K562 (cell line): Measurements from ENCODE around the gene ZSCAN21. TPM values are rescaled to one million over a fixed set of nuclear protein-coding genes. Genes with fewer than 3 reads are reported as not detected.
A peak's percentile ranks its signal among the peaks of the same experiment; 100 is the strongest.

Experiments used
- ATAC-seq: fragments of 200-7000 bp; cut with Tn5 transposase; 3 replicates; pipeline ENCODE4 v1.9.1; 2020; ENCODE audit warnings: moderate library complexity
- BruUV-seq: library from RNA; stranded (reverse); fragments of 400-500 nt; replicated peaks from 2 replicates; lab custom pipeline; 2021; lab: Mats Ljungman, UMichigan
- CTCF ChIA-PET: fragments of 300-600 bp; formaldehyde crosslinking; extraction: SDS; loops from one replicate; lab custom pipeline; 2021; ENCODE audit warnings: low intra/inter-chr PET ratio; lab: Yijun Ruan, JAX
- POLR2A ChIA-PET: fragments of 300-600, 350-650 bp; sonication (Branson Sonifier 250); formaldehyde crosslinking; extraction: SDS; loops from one replicate; lab custom pipeline; 2021; ENCODE audit warnings: antibody characterized with exemption, inconsistent platforms; lab: Yijun Ruan, JAX
- DNase-seq, 4 experiments: peaks; one replicate each; pipeline versions ENCODE4 v3.0.0 to v3.0.0-alpha.2; 2011 to 2018; ENCODE audit warnings: low spot score in 3 of 4, mixed read lengths in 3 of 4; ENCODE audit errors: extremely low read depth in 1 of 4
- FAIRE-seq: peaks from 2 replicates; lab custom pipeline; 2011; peaks lifted over from hg19 to GRCh38; lab: Jason Lieb, UNC
- H2AFZ ChIP-seq: 2 replicates; pipeline ENCODE4 v1.6.0; 2011; ENCODE audit warnings: low read depth, low read length, control low read depth, inconsistent platforms
- H3K27ac ChIP-seq: fragments of 200-600 bp; 3 replicates; pipeline ENCODE4 v1.8.0; 2011; ENCODE audit warnings: low read depth, mild to moderate bottlenecking, control low read depth, inconsistent platforms, low read length, moderate library complexity, mixed read lengths; ENCODE audit errors: extremely low read depth
- H3K27me3 ChIP-seq, 2 experiments: fragments of 300-600 bp in 1 of 2; 2 replicates in 1 of 2; 3 replicates in 1 of 2; pipeline versions ENCODE4 v1.6.0 to v1.8.0; 2011; ENCODE audit warnings: inconsistent platforms in 2 of 2, low read length in 2 of 2, mild to moderate bottlenecking in 1 of 2, mixed read lengths in 1 of 2, moderate library complexity in 1 of 2; ENCODE audit not compliant: control insufficient read depth in 2 of 2, insufficient read depth in 2 of 2
- H3K36me3 ChIP-seq: fragments of 300-600 bp; 3 replicates; pipeline ENCODE4 v1.8.0; 2011; ENCODE audit warnings: mild to moderate bottlenecking, low read length, inconsistent platforms; ENCODE audit not compliant: control insufficient read depth, insufficient read depth
- H3K4me1 ChIP-seq, 2 experiments: fragments of 200-600 bp in 1 of 2; replicated peaks in 1 of 2; 2 replicates in 1 of 2; 3 replicates in 1 of 2; pipeline versions ENCODE4 v1.5.1 to v1.8.0; 2011; ENCODE audit warnings: inconsistent platforms in 2 of 2, low read length in 2 of 2, mild to moderate bottlenecking in 1 of 2, mixed read lengths in 1 of 2, moderate library complexity in 1 of 2; ENCODE audit not compliant: control insufficient read depth in 2 of 2, insufficient read depth in 2 of 2
- H3K4me2 ChIP-seq: 2 replicates; pipeline ENCODE4 v1.6.1; 2011; ENCODE audit warnings: low read length, control low read depth, inconsistent platforms, mixed read lengths; ENCODE audit not compliant: insufficient read depth
- H3K4me3 ChIP-seq: fragments of 200-600 bp; sonication (generic), shearing (Covaris generic); 2 replicates; pipeline ENCODE4 v1.5.1; 2016; ENCODE audit warnings: control low read depth, inconsistent platforms
- H3K79me2 ChIP-seq: fragments of 200-600 bp; 3 replicates; pipeline ENCODE4 v1.8.0; 2011; ENCODE audit warnings: low read length, inconsistent platforms; ENCODE audit not compliant: control insufficient read depth, insufficient read depth
- H3K9ac ChIP-seq, 2 experiments: 2 replicates each; pipeline versions ENCODE4 v1.6.0 to v1.6.1; 2011; ENCODE audit warnings: low read depth in 2 of 2, low read length in 2 of 2, control low read depth in 1 of 2, inconsistent platforms in 1 of 2, mild to moderate bottlenecking in 1 of 2, mixed read lengths in 1 of 2; ENCODE audit not compliant: insufficient read depth in 1 of 2
- H3K9me1 ChIP-seq: one replicate; pipeline ENCODE4 v1.6.0; 2011; ENCODE audit warnings: inconsistent platforms, mild to moderate bottlenecking, low read length, moderate library complexity; ENCODE audit not compliant: control insufficient read depth, insufficient read depth
- H3K9me3 ChIP-seq: replicated peaks from 2 replicates; pipeline ENCODE4 v1.5.1; 2011; ENCODE audit warnings: low read depth, low read length, inconsistent platforms; ENCODE audit not compliant: control insufficient read depth, insufficient read depth
- H4K20me1 ChIP-seq: replicated peaks from 2 replicates; pipeline ENCODE4 v1.6.1; 2011; ENCODE audit warnings: low read length, inconsistent platforms, mixed read lengths; ENCODE audit not compliant: control insufficient read depth, insufficient read depth
- HMG20B ChIP-seq: fragments of 250-450 bp; sonication (Bioruptor Pico); IDR thresholded peaks from 2 replicates; pipeline ENCODE4 v1.5.0; 2021; ENCODE audit warnings: mild to moderate bottlenecking
- HNRNPUL1 ChIP-seq: fragments of 200-400 bp; formaldehyde crosslinking; IDR thresholded peaks from 2 replicates; pipeline ENCODE4 v1.6.1; 2017; ENCODE audit warnings: low read length
- MTA1 ChIP-seq: fragments of 450-650 bp; IDR thresholded peaks from 2 replicates; pipeline ENCODE4 v1.6.1; 2017; ENCODE audit warnings: borderline replicate concordance
- PBX2 ChIP-seq, 2 experiments: IDR thresholded peaks in 1 of 2; conservative IDR thresholded peaks in 1 of 2; 2 replicates each; pipeline ENCODE4 v1.6.1; 2016; ENCODE audit warnings: low read depth in 2 of 2, mild to moderate bottlenecking in 1 of 2, missing compliant biosample characterization in 1 of 2, missing genetic modification characterization in 1 of 2, moderate library complexity in 1 of 2
- RBM15 ChIP-seq: fragments of 200-400 bp; formaldehyde crosslinking; IDR thresholded peaks from 2 replicates; pipeline ENCODE4 v1.6.1; 2018; ENCODE audit warnings: mild to moderate bottlenecking, low read length, moderate library complexity; ENCODE audit not compliant: insufficient read depth
- SMARCB1 ChIP-seq: IDR thresholded peaks from 2 replicates; pipeline ENCODE4 v1.6.1; 2011; ENCODE audit warnings: improper control_type of control experiment, low read depth; ENCODE audit not compliant: insufficient read length
- SOX6 ChIP-seq: fragments of 450-650 bp; IDR thresholded peaks from 2 replicates; pipeline ENCODE4 v1.6.1; 2014; ENCODE audit warnings: mild to moderate bottlenecking
- THRB ChIP-seq: fragments of 450-650 bp; formaldehyde crosslinking; conservative IDR thresholded peaks from 2 replicates; pipeline ENCODE4 v1.4.0; 2022; ENCODE audit warnings: mild to moderate bottlenecking, missing genetic modification characterization
- ZNF174 ChIP-seq: fragments of 250-450 bp; sonication (Bioruptor Pico); IDR thresholded peaks from 2 replicates; pipeline ENCODE4 v1.4.0; 2020; ENCODE audit warnings: mild to moderate bottlenecking
- ZNF253 ChIP-seq: fragments of 250-450 bp; sonication (Bioruptor Pico); conservative IDR thresholded peaks from 2 replicates; pipeline ENCODE4 v1.6.1; 2021; ENCODE audit warnings: mild to moderate bottlenecking
- ZNF436 ChIP-seq: fragments of 250-450, 450-650 bp; sonication (Bioruptor Pico); formaldehyde crosslinking; IDR thresholded peaks from 2 replicates; pipeline ENCODE4 v1.7.0; 2020; ENCODE audit warnings: mild to moderate bottlenecking
- ZNF75A ChIP-seq: fragments of 450-650 bp; formaldehyde crosslinking; IDR thresholded peaks from 2 replicates; pipeline ENCODE4 v1.4.0; 2020; ENCODE audit warnings: mild to moderate bottlenecking
- WGBS: fragments of 100-300 bp; shearing (Covaris generic); methylation state at CpG from one replicate; pipeline ENCODE4 v1.1.6; 2016; ENCODE audit warnings: low coverage, mixed read lengths; ENCODE audit not compliant: insufficient coverage; ENCODE audit errors: missing lambda C conversion rate; 5-methylcytosine and 5-hydroxymethylcytosine counted together
- in situ Hi-C: fragments of 300-500 bp; cut with MboI; formaldehyde crosslinking; loops from 4 replicates; pipeline ENCODE4 v1.15.0; 2018; ENCODE audit warnings: inconsistent platforms, mixed read lengths
- intact Hi-C: fragments of 100-400 bp; cut with micrococcal nuclease; formaldehyde crosslinking; loops from 2 replicates; pipeline ENCODE4 v1.14.2; 2022
- polyA plus RNA-seq, 8 experiments: library from polyadenylated mRNA; depleted of rRNA in 4 of 8; stranded (reverse) in 5 of 8; unstranded in 3 of 8; fragments of >200 nt; fragmentation: Nextera tagmentation in 2 of 8; fragmentation: Illumina TruSeq in 1 of 8; extraction: Ambion mirVana in 2 of 8; extraction: Trizol in 1 of 8; gene quantifications; 2 replicates each; pipeline versions ENCODE4 v1.2.1 to v1.2.3, GENCODE V29; 2011 to 2014; ENCODE audit warnings: inconsistent platforms in 1 of 8, missing spikeins in 1 of 8
- total RNA-seq, 7 experiments: library from RNA; depleted of rRNA in 6 of 7; stranded (reverse); fragments of >200 nt in 6 of 7; fragmentation: Illumina TruSeq in 2 of 7; extraction: Trizol in 2 of 7; gene quantifications; 2 replicates each; pipeline versions ENCODE4 v1.2.1 to v1.2.3, GENCODE V29; 2011 to 2021; ENCODE audit warnings: low replicate concordance in 1 of 7

Gene ZSCAN21
- total and polyA plus RNA-seq, 9 of the 15 experiments (the other 6 are each of a cell fraction or from before 2014, with no cell fraction given), result 5.9 to 15.5 (median 13.2) TPM

DNA sequence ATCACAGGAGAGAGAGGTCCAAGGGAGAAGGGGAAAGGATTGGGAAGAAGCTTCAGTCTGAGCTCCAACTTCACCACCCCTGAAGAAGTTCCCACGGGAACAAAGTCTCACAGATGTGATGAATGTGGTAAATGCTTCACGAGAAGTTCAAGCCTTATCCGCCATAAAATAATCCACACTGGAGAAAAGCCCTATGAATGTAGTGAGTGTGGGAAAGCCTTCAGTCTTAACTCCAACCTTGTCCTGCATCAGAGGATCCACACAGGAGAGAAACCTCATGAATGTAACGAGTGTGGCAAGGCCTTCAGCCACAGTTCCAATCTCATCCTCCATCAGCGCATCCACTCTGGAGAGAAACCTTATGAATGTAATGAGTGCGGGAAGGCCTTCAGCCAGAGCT, 16.0 kb upstream of the ZSCAN21 start:
- Histone ChIP-seq H3K27ac (no peak overlapping the region), H3K4me1 (no peaks in the 10 kb centered on the region), H3K9ac (no peak overlapping the region), H3K4me3 (no peak overlapping the region), H4K20me1 (no peaks in the 10 kb centered on the region)
- no peak for FAIRE-seq
- WGBS, result 98% methylated on average over 6 of the region's 6 CpGs
- TF ChIP-seq SOX6 (peak; percentile 34; the same call in 1 of the 2 replicates), MTA1 (no peak), ZNF436 (CRISPR knock-in tag) (no peak), ZNF75A (CRISPR knock-in tag) (peak; percentile 93), HNRNPUL1 (no peak)
- TF ChIP-seq, all 486 proteins: peak for 2
- no peaks in the 10 kb centered on the region for H3K79me2 ChIP-seq
- DNase-seq (no peak), ATAC-seq (no peak)
- peaks cover 62% of the 10 kb centered on the region for H3K36me3 ChIP-seq
- in situ Hi-C loops, result no loop called here
- no peak overlapping the region for H2AFZ ChIP-seq
- no peaks in the 10 kb centered on the region for H3K27me3 ChIP-seq
- ChIA-PET POLR2A (interaction anchor here (1.1 kb wide), 1 partner anchor 9 kb away, joined by 3 read pairs; no protein-coding TSS in a partner anchor), CTCF (interaction anchor here (0.7 kb wide), 1 partner anchor 161 kb away, joined by 3 read pairs; no protein-coding TSS in a partner anchor)
- H3K4me2 ChIP-seq, result no peak overlapping the region
- H3K9me1 ChIP-seq, result no peaks in the 10 kb centered on the region
- intact Hi-C loops, result no loop called here
- BruUV-seq, result no TSS peak
- H3K9me3 ChIP-seq, result no peaks in the 10 kb centered on the region; the same call in 1 of the 2 replicates

DNA sequence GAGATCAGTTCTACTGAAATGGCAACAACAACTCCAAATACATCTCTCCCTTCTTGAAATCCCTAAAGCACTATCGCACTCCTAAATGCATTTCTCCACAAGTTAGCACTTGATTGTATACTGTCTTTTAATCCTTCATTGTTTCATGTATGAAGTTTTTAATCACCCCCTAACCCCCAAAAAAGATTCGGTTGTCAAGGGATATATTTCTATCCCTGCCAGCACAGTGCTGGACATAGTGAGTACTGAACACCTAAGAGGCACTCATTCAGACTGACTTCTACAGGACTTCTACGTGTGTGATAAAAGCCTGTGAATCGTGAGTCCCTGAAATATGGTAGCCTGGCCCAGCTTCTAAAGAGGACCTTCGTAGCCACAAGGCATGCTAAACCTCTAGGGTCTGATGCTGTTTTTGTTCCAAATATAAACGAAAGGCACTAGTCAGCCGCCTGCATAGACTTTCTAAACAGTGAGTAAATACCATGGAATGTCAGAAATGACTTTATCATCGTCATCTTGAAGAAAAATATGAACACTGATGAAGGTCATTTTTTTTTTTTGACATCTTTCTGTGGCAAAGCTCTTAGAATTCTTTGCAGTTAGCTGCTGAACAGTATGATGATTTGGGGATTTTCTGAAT, 14.6 kb upstream of the ZSCAN21 start:
- no peak overlapping the region for H3K4me2 ChIP-seq
- peaks cover 60% of the 10 kb centered on the region for H3K36me3 ChIP-seq
- intact Hi-C loops (no loop called here), in situ Hi-C loops (no loop called here)
- no peak for DNase-seq
- H2AFZ ChIP-seq, result no peak overlapping the region
- WGBS, result 90% methylated on average over 8 of the region's 8 CpGs
- no peaks in the 10 kb centered on the region for H3K27me3 ChIP-seq
- no peaks in the 10 kb centered on the region for H3K79me2 ChIP-seq
- CTCF ChIA-PET, result no interaction called here
- POLR2A ChIA-PET, result no interaction called here
- BruUV-seq, result no TSS peak
- ATAC-seq, result no peak
- H3K9ac ChIP-seq, result no peak overlapping the region
- no peak for FAIRE-seq
- no peaks in the 10 kb centered on the region for H4K20me1 ChIP-seq
- no peak overlapping the region for H3K4me3 ChIP-seq
- H3K9me1 ChIP-seq, result no peaks in the 10 kb centered on the region
- no peaks in the 10 kb centered on the region; the same call in 1 of the 2 replicates for H3K9me3 ChIP-seq
- H3K27ac ChIP-seq, result no peak overlapping the region
- no peaks in the 10 kb centered on the region for H3K4me1 ChIP-seq
- TF ChIP-seq SMARCB1, result no peak
- TF ChIP-seq THRB (CRISPR knock-in tag), result no peak
- TF ChIP-seq RBM15, result no peak
- TF ChIP-seq HMG20B (CRISPR knock-in tag), result no peak
- TF ChIP-seq ZNF174 (CRISPR knock-in tag), result no peak
- TF ChIP-seq PBX2 (CRISPR knock-in tag; IDR thresholded peaks at IDR 0.05; ENCODE audit: low read depth), result no peak
- TF ChIP-seq PBX2 (tag; conservative IDR thresholded peaks at IDR 0.05; ENCODE audit: low read depth), result no peak
- TF ChIP-seq ZNF253 (CRISPR knock-in tag), result no peak
